ENCODE results near the gene FAM221B.
A peak's percentile ranks its signal among the peaks of the same experiment; 100 is the strongest.

The FAM221B gene

GRCh38 chr9:35820076-35820475, 8.5 kb downstream of the FAM221B start:
- no peak for DNase-seq (ENCODE audit: low read depth in 2 of 2)

- DNase-seq (ENCODE audit: low read depth in 2 of 2): no peak
Observed at GRCh38 chr9:35818341-35818740, 10.2 kb downstream of the FAM221B start.

DNA sequence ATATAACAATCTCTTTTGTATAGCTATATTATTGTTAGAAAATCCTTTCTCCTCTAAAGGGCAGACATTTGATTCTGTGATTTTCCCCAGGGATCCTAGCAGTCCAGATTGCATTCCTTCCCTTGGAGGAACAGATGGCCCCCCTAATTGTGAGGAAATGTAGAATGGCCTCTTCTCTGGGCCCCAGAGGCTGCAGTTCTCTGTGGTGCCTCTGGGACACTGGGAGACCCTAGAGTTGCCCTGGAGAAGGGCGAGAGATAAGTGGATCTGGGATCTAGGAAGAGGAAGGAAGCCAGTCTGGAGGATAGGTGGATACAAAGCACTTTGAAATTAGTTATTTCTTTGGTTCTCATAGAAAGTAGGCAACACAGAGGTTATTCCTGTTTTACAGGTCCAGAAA, 11.8 kb downstream of the FAM221B start:
- DNase-seq (ENCODE audit: low read depth in 2 of 2): no peak

GRCh38 chr9:35814841-35815543, 13.5 kb downstream of the FAM221B start, which contains the start of gene HINT2:
HINT2 (minus strand) TSS chr9:35815042; CDS start chr9:35814979, 63 bp downstream.
- DNase-seq (ENCODE audit: low read depth in 2 of 2): peak; percentile 90 to 98

DNA sequence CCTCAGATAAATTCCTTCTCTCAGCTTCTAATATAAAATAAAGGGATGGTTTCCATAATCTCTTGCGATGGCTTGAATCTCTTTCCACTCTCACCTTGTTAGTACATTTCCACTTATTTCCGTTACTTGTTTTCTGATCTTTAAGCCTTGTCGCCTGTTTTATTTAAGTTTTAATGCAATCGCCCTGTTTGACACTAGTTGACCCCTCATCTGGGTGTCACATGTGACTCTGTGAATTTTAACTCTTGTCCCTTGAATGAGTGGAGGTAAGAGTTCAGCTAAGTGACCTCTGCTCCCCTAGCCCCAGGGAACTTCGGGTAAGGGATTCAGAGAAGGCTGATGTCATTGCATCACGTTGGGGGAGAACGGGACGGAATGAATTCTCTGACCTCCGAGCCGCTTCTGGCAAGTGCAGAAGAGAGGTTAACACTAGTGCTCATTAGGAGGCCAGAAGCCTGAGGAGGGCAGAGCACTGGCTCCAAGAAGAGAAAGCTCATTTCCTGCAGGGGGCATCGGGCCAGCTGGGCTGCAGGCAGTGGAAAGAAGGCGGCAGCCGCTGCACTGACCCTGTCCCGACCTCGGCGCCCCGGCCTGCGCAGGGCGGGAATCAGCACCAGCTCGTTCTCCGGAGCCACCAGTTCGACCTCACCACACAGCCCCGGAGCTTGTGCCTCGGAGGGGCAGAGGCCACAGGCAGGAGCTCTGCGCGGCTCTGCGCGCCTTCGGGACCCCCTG, 14.3 kb downstream of the FAM221B start:
- peak in 1 of 2 experiments; percentile 22 for DNase-seq (ENCODE audit: low read depth in 2 of 2)

GRCh38 chr9:35813434-35814105, 15.0 kb downstream of the FAM221B start:
- no peak for DNase-seq (ENCODE audit: low read depth in 2 of 2)

DNA sequence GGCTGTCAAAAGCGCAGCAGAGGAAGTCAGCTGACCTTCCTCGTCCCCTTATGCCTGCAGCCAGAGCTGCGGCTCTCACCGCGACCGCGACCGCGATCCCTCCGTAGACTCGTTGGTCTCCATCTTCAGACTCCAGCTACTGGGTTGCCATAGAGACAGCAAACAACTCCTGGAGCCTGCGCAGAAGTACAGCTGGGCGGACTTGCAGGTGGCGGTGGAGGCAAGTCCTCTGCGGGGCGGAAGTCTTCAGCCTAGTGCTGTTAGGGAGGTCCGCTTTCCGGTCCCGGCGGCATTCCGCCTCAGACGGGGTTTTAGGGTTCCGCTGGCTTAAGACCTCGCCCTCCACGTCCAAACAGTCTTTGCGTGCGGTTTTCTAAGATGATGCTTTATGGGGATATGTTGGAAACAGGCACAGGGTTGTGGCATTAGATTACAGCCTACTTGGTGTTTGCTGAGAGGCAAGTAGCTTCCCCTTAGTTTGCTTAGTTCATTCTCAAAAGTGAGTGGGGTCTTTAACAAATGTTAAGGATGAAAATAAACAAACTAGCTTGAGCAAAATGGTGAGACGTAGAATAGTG, 16.4 kb downstream of the FAM221B start, which contains the start of gene SPAG8:
Gene SPAG8 (minus strand): TSS at position 238 of the 578 bp plus-strand sequence. CDS start 115 bp downstream, at position 123.
- DNase-seq (ENCODE audit: low read depth in 2 of 2): peak; percentile 87 to 88

- DNase-seq (ENCODE audit: low read depth in 2 of 2): no peak
Observed at GRCh38 chr9:35811381-35812024, 17.0 kb downstream of the FAM221B start.

GRCh38 chr9:35810122-35810521, 18.4 kb downstream of the FAM221B start:
- no peak for DNase-seq (ENCODE audit: low read depth in 2 of 2)

DNA sequence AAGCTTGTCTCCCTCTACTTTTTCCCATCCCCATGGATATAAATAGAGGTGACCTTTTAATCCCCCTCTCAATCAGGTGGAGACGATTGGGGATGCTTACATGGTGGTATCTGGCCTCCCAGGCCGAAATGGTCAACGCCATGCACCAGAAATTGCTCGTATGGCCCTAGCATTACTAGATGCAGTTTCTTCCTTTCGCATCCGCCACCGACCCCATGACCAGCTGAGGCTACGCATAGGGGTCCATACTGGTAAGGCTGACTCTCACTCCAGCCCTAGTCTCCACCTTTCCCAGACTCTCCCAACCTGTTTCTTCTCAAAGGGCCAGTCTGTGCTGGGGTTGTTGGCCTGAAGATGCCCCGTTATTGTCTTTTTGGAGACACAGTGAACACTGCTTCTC, 20.1 kb downstream of the FAM221B start:
- DNase-seq (ENCODE audit: low read depth in 2 of 2): no peak

DNA sequence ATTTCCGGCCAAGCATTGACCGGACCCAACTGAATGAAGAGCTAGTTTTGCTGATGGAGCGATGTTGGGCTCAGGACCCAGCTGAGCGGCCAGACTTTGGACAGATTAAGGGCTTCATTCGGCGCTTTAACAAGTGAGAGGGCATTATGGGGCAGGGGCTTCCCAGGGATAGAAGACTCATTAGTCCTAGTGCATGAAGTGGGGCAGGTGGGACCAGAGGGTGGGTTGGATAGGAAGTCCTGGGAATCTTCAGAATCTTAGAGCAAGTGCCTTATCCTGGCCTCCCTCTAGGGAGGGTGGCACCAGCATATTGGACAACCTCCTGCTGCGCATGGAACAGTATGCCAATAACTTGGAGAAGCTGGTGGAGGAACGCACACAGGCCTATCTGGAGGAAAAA, 22.4 kb downstream of the FAM221B start:
- DNase-seq (ENCODE audit: low read depth in 2 of 2): no peak

GRCh38 chr9:35801328-35802128, 27.0 kb downstream of the FAM221B start:
- no peak for DNase-seq (ENCODE audit: low read depth in 2 of 2)

DNA sequence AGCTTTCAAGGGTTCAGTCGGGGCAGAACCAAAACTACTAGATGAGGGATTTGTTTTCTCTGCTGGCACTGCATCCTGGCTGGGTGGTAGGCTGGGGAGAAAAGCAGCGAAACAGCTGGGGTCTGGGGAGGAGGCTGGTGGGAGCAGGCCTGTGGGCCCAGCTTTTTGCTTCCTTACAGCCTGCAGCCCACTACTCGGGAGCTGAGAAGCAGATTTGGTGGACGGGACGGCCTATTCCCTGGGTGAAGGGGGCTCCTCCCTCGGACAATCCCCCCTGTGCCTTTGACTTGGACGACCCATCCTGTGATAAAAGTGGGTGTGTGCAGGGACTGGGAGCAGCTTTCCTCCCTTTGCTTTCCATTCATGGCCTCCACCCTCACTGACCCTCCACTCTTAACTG, 28.0 kb downstream of the FAM221B start:
- no peak for DNase-seq (ENCODE audit: low read depth in 2 of 2)

GRCh38 chr9:35798658-35799374, 29.7 kb downstream of the FAM221B start:
- peak; percentile 20 to 25 for DNase-seq (ENCODE audit: low read depth in 2 of 2)

GRCh38 chr9:35797311-35798109, 31.0 kb downstream of the FAM221B start:
- no peak for DNase-seq (ENCODE audit: low read depth in 2 of 2)

GRCh38 chr9:35795695-35796094, 32.8 kb downstream of the FAM221B start:
- no peak for DNase-seq (ENCODE audit: low read depth in 2 of 2)

DNA sequence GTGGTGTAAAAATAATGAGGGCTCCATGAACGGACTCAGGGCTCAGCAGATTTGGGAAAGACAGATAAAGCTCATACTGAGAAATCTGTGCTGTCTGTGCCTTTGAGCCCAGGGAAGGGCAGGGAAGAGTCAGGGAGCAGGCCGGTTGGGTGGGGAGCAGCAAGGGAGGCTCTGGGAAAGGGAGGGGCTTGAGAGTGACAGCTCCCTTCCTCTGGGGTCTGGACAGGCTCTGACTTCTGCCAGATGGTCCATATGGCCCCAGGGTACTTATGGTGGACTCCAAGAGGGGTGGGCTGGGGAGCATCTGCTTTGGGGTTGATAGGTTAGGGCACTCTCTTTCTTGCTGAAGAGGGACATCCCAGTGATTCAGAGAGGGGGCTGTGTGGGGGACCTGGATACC, 35.1 kb downstream of the FAM221B start:
- no peak for DNase-seq (ENCODE audit: low read depth in 2 of 2)

- no peak for DNase-seq (ENCODE audit: low read depth in 2 of 2)
Observed at GRCh38 chr9:35792826-35793225, 35.7 kb downstream of the FAM221B start.

Measured in stimulated activated CD4-positive, alpha-beta T cell treated with anti-CD3 and anti-CD28 coated beads, Interleukin-12 subunit alpha, Interleukin-12 subunit beta, amount 100 ng/mL, for 24 hours (primary cell).